NCI-H2171 (cell line): ENCODE data around the gene ITPR2.
A peak's percentile ranks its signal among the peaks of the same experiment; 100 is the strongest.
"Not testable (repeated sequence)": the region's sequence is repeated elsewhere in the genome, so short reads cannot be mapped to it uniquely, and the experiment has no call there.

ENCODE experiments used
- DNase-seq: peaks from one replicate; lab custom pipeline; 2025; lab: John Stamatoyannopoulos, UW

The ITPR2 gene

DNA sequence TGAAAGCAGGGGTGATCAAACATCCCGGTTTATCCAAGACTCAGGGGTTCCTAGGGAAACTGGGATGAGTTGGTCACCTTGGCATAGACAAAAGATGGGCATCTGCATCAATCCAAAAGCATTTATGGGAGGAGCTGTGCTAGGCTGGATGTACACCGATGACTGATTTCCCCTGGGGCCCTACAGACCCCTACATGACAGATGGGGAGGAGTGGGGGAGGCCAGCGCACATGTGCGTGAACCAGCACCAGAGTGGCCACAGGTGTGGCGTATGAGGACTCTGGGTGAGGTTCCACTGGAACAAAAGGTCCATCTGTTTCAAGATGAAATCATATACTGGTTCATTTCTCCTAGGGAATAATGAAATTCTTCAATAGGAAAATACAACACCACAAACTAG lies 210.4 kb downstream of the ITPR2 start:
- peak; percentile 96 for DNase-seq

DNA sequence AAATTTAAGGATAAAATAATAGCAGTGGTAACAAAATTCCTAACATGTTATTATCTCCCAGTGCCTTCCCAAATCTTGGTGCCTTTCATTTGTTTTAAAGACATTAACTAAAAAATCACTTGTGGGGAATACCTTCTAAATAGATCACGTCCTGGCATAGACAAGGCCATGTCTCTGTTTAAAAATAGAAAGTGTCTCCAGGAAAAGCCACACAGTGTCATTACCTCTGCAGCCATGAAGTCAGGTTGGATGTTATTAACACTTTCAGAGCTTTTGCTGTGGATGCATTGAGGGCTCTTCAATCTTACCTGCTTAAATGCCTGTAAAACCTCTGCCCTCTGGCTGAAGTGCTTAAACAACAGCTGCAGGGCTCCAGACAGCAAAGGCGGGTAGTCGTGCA lies 211.1 kb downstream of the ITPR2 start:
- DNase-seq = peak; percentile 47

DNA sequence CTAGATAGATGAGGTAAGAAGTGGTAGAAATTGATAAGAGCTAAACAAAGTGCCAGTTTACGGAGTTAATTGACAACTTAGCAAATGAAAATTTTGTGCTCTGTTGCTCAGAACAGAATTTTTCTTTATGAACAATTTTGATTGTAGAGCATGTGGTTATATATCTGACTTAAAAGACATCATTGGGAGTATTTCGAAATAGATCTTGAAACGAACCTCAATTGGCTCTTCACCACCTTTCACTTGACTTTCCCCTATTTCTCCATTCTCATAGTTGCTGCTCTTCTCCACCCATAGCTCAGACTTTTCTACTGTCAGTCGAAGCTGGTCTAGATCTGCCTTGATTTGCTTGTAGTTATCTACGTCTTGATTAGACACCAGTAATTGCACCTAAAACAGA lies 212.1 kb downstream of the ITPR2 start:
- DNase-seq = no peak

DNA sequence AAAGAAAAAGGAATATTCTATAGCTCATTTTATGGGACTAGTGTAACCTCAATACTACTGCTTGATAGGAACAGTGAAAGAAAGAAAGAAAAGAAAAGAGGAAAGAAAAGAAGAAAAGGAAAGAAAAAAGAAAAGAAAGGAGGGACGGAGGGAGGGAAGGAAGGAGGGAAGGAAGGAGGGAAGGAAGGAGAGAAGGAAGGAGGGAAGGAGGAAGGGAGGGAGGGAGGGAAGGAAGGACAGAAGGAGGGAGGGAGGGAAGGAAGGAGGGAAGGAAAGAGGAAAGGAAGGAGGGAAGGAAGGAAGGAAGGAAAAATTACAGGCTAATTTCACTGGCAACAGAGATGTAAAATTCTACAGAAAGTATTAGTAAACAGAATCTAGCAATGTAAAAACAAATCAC lies 215.5 kb downstream of the ITPR2 start:
- no peak for DNase-seq

DNA sequence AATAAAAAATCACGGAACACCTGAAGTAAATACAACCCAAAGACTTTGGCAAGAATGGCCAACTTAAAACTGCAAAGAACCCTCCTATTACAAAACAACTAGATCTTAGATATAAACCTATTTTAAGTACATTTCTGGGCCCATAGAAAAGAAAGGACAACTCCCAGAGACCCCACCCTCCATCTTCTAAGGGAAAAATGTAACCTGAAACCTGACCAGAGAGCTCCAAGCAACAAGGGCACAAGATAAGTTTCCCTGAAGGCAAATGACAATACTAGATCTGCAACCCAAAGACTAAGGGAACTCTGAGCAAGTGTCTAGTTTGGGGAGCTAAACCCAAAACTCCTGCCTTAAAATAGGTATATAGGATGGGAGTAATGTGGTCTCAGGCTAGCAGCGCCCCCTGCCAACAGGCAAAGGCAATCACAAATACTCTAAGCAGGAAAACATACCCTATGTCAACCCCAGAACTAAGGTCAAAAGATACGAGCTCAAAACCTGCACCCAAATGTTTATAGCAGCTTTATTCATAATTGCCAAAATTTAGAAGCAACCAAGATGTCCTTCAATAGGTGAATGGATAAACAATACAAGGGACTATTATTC lies 218.9 kb downstream of the ITPR2 start:
- no peak for DNase-seq

DNA sequence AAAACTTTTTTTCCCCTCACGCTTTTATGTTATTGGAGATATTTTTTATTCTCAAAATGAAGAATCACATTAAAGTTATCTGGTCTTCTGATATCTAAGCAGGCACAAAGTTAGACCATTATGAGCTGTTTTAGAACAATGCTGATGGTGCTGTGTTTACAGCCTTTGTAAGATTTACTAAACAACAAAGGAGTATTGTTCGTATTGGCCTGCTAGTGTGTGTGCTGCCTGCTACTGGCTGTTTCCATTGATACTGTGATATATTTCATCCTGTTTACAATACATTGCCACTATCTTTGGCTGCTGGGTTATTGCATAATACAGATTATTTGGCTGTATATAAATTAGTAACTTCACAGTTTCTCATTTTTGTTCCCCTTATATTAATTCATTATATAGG lies 220.8 kb downstream of the ITPR2 start:
- DNase-seq = no peak

DNA sequence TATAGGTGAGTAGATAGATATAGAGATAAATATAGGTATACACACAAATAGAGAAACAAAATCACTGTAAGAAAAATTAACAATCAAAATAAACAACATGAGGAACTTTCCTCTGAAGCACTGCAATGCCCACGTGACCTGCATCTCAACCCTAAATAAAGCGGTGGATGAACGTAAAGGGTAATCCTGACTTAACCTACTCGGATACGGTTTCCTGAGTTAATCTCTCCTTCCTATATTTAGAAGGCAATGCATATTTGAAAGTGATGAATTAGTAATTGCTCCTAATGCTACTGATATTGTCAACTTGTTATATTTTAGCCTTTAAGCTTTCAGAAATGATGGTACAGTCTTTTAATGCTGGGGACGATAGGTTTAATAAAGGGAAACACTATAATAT lies 221.4 kb downstream of the ITPR2 start:
- DNase-seq = no peak

DNA sequence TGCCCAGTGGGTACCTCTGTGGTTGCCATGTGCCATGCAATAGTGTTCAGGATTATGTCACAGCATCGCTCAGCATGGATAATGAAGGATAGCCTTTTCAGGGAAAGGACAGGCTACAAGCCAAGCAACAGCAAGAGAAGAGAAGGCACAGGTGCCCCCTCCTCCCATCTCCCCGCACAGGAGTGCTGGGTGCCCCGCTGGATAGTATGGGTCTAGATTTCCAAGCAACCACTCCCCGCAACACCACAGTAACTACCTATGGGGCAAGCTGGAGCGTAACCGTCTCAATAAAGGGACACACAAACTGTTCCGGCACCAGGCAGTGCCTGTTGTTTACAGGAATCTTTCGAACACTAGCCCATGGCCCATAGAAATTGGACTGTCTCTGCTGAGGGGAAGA lies 222.2 kb downstream of the ITPR2 start:
- DNase-seq = no peak

DNA sequence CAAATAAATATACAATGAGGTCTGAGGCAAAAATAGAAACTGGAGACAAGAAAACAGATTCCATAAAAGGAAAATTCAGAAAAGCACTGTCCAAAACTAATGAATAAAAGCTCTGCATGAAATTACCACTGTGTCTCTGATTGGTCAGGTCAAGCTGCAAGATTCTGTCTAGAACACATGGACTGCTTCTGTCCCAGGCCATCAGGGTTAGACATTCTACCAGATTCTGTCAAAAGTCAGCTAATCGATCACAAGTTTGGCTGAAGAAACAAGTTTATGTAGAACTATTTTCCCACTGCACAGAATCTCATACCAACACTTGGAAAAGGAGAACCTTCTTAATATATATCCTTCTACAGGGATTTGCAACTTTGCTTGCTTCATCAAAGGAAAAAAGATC lies 223.0 kb downstream of the ITPR2 start:
- no peak for DNase-seq

DNA sequence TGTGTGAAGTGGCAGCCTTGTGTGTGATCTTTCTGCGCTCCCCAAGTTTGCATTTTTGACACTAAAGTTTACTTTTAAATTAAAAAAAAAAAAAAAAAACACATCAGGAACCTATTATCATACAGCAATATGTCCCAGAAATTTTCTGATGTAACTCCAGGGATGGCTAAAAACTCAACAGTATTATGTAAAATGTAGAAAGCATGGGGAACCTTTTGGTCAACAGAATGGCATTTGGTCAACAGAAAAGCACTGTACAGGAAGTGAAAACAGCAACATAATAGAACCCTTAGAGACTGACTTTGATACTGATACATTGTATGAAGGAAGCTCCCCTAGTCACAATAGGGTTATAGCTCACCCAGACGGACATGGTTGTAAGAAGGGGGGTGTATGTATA lies 224.3 kb downstream of the ITPR2 start:
- DNase-seq = no peak

DNA sequence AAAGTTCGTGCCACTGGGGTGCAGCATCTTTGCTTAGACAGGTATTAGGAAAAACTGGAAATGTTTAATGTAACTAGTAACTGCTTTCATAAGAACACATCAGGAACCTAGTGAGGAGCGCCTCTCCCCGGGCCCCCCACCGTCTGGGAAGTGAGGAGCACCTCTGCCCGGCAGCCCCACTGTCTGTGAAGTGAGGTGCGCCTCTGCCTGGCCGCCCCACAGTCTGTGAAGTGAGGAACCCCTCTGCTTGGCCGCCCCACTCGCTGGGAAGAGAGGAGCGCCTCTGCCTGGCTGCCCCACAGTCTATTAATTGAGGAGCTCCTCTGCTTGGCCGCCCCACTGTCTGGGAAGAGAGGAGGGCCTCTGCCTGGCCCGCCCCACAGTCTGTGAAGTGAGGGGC lies 224.7 kb downstream of the ITPR2 start:
- DNase-seq = no peak

DNA sequence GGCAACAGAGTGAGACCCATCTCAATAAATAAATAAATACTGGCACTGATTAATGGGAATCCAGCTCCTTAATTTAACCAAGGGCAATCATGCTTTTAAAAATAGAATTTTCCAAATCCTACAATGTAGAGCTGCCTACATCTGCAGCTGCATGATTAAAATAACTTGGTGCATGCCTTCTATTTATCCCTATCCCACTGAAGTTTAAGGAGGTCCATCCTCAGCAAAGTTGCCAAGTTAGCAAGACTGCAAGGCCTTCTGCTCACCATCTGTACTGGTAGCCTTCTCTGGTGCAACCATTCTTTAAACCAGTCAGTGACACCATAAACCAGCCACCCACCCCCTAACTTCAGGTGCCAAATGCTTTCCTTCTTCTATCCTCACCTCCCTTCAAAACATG lies 226.1 kb downstream of the ITPR2 start:
- DNase-seq = no peak

DNA sequence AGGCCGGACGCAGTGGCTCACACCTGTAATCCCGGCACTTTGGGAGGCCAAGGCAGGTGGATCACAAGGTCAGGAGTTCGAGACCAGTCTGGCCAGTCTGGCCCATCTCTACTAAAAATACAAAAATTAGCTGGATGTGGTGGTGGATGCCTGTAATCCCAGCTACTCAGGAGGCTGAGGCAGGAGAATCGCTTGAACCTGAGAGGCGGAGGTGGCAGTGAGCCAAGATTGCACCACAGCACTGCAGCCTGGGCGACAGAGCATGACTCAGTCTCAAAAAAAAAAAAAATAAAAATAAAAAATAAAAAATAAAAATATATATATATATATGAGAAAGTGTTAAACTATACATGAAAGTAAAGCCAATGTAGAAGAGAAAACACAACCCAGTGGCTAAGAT lies 228.2 kb downstream of the ITPR2 start:
- DNase-seq = not testable (repeated sequence)

DNA sequence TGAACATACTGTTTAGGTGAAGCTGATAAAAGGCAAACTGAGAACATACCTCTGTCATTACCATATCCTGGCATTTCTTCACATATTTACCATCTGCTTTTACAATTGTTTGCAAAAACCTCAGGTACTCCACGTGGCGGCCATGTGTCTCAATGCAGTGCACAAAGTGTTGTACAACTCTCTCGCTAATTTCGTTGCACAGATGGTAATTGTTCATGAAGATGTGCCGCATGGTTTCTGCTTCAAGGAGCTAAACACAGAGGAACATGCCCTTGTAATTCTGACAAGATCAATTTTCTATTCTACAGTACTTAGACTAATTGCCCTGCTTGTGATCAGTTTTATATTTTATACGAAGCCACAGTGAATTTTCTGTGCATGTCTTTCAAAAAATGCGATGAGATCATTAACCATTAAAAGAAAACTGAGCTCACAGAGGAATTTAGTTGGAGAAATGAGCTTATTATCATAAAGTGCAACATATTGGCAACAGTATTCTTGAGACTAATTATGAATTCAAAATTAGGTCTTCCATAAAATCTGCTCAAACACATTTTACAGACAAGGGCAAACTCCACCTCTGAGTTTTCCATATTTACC lies 233.8 kb downstream of the ITPR2 start:
- peak; percentile 81 for DNase-seq

DNA sequence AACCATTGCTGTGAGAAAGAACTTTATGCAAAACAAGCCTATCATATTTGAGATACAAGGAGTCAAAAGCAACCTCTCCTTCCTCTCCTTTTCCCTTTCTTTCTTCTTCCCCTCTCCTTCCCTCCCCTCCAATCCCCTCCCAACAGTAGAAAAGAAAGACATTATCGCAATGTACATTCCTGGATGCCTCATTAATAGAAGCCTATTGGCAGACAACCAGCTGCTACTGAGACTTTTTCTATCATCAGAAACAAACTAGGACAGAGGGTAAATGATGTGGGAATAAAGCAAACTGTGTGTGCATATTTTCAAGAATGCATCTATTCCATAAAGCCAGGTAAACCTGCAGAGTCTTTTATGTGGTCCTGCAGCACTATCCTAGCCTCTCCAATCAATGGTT lies 237.2 kb downstream of the ITPR2 start:
- no peak for DNase-seq

DNA sequence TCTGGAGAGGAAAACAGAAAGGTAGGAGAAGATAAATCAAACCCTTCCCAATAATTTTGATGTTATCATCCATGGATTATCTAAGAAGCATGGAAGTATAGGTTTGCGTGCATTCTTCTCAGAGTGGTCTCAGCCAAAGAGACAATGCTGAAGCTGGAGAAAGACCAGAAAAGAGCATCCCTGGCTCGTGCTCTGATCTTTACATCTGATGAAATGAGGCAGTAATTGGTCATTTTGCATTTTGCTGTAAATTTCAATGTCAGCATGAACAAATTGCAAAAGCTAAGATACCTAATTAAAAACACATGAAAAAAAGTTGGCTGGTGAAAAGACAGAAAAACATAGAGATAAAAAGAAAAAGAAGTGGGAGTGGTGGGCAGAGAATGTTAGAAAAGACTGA lies 252.4 kb downstream of the ITPR2 start:
- DNase-seq = no peak

DNA sequence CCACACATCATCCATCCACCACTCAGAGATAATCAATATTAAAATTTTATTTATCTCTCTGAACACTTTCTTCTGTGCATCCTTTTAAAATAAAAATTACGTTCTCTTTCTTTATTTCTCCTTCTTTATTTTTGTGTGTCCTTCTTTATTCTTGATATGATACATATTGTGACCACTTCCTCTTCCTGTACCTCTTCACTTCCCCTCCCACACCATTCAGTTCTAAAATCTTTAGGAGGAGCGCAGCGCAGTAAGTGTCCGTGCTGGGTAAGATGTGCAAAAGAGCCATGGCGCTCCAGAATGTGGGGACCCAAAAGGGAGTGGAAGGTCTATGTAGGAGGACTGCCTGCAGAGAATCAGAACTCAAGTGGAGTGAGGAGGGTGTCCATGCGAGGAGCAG lies 256.7 kb downstream of the ITPR2 start:
- no peak for DNase-seq

DNA sequence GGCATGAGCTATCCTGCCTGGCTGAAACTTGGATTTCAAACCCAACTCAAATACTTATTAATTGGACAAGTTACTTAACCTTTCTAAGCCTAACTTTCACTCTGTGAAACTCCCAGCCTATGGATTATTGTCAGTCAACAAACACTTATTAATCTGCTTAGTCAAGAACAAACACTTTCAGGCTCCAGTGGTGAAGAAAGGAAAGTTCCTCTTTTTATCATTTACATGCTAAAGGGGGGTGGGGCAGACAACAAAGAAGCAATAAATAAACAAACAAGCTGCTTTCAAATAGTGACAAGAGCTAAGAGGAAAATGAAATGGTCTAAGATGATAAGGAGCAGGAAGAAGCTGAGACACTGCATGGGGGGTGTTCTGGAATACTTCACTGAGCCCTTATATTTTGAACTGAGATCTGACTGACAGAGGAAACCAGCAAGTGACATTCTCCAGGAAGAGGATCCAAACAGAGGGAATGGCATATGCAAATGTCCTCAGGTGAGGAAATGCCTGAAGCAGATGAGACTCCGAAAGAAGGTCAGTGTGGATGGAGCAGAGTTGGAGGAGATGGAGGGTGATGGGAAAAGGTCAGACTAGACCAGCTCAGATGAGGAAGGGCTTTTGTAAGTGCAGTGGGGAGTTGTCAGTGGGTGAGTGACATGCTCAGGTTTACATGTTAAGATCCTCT lies 259.6 kb downstream of the ITPR2 start:
- no peak for DNase-seq

DNA sequence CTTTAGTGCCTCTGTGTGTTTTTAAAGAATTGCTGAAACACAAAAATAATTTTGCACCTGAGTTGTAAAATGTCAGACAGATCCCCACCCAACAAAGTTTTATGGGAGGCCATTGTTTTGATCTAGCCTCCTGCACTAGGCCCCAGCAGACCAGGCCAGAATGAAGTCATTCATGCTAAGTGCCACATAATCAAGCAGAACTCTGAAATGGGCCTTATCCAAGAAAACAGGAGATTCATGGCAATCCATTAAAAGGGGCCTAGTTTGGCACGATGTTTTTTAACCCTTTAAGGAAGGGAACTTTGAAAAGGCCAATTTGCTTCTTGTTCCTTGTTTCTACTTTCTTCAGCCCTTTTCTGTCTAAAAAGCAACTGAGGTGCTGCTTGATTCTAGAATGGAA lies 260.9 kb downstream of the ITPR2 start:
- DNase-seq = no peak

DNA sequence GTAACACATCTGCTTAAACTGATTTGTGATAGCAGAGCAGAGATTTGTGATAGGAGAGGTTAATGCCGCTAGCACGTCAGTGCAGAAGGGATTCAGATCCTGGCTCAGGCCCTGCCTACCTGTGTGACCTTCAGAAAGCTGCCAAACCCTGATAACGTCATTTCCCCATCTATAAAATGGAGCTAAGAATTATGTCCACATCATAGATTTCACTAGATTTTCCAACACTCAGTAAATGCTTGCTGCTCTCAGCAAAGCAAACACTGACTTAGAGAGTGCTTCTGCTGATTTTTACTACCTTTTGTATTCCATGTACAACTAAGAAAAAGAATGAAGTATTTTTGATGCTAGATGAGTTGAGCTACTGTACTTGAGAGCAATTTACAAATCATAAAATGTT lies 261.4 kb downstream of the ITPR2 start:
- no peak for DNase-seq

DNA sequence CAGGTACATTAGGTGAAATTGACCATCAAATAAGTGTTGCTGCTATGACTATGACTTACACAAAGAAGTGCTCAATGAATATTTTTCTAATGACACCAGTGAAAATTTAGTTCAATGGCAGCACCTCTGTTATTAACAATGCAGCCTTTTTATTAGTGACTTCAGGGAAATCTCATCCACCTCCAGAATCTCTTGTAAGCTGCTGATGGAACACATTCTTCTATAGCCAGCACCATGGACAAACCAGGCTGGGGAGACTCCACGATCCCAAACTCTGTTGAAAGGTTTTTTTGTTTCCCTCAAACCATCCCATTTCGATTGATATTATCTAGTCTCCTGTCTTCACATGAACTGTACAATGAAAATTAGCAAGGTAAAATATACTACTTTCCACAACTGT lies 265.9 kb downstream of the ITPR2 start:
- no peak for DNase-seq

DNA sequence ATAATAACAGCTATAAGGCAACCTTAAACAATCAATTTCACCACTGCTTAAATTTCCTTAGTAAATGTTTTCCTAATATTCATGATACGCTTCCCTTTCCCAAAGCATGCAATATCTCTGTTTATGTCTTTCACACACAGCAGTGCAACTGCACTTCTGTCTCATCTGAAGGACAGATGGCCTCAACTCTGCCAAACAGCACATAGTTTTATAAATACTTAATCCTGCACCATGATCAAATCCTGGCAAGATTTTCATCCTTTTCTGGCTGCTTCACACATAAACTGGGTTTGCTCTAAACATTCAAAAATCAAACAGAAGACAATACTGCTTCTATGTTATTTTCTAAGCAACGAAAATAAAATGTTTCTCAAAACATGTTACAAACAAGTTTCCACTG lies 266.3 kb downstream of the ITPR2 start:
- DNase-seq = no peak

DNA sequence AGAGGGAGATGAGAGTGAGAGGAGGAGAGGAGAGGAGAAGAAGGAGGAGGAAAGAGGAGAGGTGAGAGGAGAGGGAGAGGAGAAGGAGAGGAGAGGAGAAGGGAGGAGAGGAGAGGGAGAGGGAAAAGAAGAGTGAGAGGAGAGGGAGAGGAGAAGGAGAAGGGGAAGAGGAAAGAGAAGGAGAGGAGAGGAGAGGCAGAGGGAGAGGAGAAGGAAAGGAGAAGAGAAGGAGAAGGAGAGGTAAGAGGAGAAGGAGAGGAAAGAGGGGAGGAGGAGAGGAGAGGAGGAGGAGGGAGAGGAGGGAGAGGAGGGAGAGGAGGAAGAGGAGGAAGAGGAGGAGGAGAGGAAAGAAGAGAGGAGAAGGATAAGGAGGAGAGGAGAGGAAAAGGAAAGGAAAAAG lies 266.8 kb downstream of the ITPR2 start:
- no peak for DNase-seq

DNA sequence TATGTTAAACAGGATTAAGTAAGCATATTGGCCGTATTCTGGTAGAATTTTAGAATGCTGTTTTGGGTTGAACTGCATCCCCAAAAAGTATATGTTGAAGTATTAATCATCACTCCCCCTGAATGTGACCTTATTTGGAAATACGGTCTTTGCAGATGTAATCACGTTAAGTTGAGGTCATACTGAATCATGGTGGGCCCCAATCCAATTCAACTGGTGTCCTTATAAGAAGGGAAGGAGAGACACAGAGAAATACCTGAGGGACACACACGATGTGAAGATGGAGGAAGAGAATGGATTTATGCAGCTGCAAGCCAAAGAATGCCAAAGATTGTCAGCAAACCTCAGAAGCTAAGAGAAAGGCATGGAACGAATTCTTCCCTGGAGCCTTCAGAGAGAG lies 268.6 kb downstream of the ITPR2 start:
- no peak for DNase-seq
